Keratinocyte (primary cell): ENCODE data around the gene PPM1H.

Source experiments
- CTCF ChIP-seq, 3 experiments: IDR thresholded peaks in 1 of 3; conservative IDR thresholded peaks in 1 of 3; optimal IDR thresholded peaks in 1 of 3; 2 replicates in 2 of 3; 3 replicates in 1 of 3; pipeline versions ENCODE3 to v1.5.1; 2011; ENCODE audit warnings: low read length in 3 of 3, mild to moderate bottlenecking in 3 of 3, moderate library complexity in 2 of 3, control low read depth in 1 of 3, inconsistent platforms in 1 of 3; ENCODE audit not compliant: insufficient read depth in 2 of 3; ENCODE audit errors: extremely low read depth in 1 of 3
- EZH2 ChIP-seq: IDR thresholded peaks from one replicate; pipeline ENCODE4 v1.6.1; 2012; ENCODE audit warnings: inconsistent platforms, mild to moderate bottlenecking, low read length, moderate library complexity

GRCh38 chr12:62751810-62752155 is 183.2 kb downstream of the PPM1H start:
- no peak for TF ChIP-seq CTCF (optimal IDR thresholded peaks at IDR 0.05 in 1 of 3, IDR thresholded peaks at IDR 0.05 in 1 of 3, conservative IDR thresholded peaks at IDR 0.05 in 1 of 3; ENCODE audit: extremely low read depth in 1 of 3, insufficient read depth in 2 of 3, low read length in 3 of 3)
- no peak for TF ChIP-seq EZH2
